ENCODE results near the gene AFAP1L2.

AFAP1L2 gene

GRCh38 chr10:114309364-114309651 is 95.0 kb downstream of the AFAP1L2 start:
- no peak for DNase-seq

- DNase-seq = no peak
Measured at GRCh38 chr10:114308531-114309363, 95.6 kb downstream of the AFAP1L2 start.

GRCh38 chr10:114307731-114308130 is 96.6 kb downstream of the AFAP1L2 start:
- DNase-seq = no peak

DNA sequence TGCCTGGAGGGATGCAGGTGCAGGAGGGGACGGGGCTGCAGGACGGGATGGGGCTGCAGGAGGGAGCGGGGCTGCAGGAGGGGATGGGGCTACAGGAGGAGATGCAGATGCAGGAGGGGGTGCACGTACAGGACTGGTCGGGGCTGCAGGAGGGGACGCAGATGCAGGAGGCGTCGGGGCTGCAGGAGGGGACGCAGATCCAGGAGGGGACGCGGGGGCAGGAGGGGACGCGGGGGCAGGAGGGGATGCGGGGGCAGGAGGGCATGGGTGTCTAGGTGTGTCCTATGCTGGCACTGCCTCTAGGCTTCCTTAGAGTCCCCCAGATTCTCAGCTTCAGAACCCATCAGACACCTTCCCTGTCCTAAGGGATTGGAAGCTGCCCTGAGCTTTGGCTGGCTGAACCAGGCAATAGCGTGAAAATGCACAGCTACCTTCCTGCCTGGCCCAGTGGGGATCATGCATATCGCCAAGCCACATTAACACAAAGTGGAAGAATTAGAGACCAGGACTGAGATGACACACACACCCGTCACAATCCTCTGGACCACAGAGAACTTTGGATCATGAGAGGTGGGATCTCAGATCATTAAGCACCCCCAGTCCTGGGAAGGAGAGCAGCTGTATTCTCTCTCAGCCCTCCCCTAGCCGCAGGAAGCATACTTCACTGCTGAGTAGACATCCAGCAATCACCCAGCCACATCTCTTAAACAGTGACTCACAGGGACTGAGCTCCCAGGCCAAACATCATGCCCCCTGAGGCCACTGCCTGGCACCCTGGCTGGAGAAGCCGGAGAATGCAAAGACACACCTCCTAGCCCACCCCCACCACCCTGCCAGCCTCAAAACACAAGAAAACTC is 98.0 kb downstream of the AFAP1L2 start:
- no peak for DNase-seq

DNA sequence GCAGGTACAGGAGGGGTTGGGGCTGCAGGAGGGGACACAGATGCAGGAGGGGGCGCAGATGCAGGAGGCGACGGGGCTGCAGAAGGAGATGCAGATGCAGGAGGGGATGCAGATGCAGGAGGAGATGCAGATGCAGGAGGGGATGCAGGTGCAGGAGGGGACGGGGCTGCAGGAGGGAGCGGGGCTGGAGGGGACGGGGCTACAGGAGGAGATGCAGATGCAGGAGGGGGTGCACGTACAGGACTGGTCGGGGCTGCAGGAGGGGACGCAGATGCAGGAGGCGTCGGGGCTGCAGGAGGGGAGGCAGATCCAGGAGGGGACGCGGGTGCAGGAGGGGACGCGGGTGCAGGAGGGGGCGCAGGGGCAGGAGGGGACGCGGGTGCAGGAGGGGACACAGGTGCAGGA is 98.8 kb downstream of the AFAP1L2 start:
- DNase-seq = no peak

- peak; percentile 34 to 71 (median 53) for DNase-seq
Measured at GRCh38 chr10:114304571-114305421, 99.5 kb downstream of the AFAP1L2 start.

GRCh38 chr10:114304017-114304570 is 100.2 kb downstream of the AFAP1L2 start:
- peak; percentile 79 to 85 (median 84) for DNase-seq

DNA sequence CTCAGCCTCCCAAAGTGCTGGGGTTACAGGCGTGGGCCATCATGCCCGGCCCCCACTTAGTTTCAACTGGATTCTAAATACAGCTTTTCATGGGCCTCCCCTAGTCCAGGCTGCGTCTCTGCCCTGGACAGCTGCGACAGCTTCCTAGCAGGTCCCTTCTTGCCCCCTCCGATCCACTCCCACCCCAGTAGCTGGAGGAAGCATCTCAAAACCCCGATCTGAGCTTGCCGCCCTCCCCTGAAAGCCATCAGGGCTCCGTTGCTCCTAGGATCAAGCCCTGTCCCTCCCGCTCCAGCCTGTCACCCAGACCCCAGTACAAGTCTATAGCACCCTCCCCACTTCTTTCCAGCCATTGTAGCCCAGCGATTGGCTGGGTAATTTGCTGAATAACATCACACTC is 100.7 kb downstream of the AFAP1L2 start:
- no peak for DNase-seq

GRCh38 chr10:114301951-114302710 is 102.2 kb downstream of the AFAP1L2 start:
- no peak for DNase-seq

DNA sequence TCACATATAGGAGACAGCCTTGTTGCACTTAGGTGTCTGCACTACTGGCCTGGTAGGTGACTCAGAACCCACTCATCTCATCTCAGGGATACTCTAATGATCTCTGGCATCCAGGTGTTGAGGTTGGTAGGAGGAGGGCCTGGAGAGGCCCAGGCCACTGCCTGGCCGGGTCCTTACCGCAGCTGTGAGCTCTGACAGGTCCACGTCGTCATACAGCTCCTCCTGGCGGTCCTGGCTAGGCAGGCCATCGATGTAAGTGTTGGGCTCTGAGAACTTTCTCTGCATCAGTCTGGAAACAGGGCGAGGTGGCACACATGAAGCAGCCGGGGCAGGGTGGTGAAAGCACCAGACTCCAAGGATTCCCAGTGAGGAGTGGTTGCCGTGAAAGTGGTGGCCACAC is 103.1 kb downstream of the AFAP1L2 start:
- DNase-seq = no peak

- no peak for DNase-seq
Measured at GRCh38 chr10:114300036-114300645, 104.2 kb downstream of the AFAP1L2 start.

DNA sequence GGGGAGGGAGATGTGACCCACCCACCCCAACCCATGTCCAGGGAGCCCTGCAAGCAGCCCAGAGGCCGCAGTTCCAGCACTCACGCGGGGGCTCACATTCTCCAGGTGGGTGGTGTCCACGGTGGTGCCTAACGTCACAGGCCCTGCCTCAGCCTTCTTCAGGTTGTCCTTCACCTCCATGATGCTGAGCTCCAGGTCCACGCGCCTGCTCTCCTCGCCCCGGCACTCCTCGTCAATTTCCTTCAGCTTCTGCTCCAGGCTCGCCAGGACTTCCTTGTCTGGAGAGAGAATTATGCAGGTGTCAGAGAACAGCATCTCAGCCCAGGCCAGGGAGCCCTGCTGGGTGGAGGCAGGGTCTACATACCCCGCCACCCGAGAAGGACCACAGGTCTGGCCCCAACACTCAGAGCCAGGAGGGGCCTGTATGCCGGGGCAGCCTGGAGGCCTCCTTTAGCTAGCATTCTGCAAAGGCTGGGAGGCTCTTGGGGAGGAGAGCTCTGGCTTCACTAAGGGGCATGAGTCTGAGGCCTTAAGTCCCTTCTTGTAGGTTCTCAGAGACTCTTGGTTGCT is 107.1 kb downstream of the AFAP1L2 start:
- no peak for DNase-seq

DNA sequence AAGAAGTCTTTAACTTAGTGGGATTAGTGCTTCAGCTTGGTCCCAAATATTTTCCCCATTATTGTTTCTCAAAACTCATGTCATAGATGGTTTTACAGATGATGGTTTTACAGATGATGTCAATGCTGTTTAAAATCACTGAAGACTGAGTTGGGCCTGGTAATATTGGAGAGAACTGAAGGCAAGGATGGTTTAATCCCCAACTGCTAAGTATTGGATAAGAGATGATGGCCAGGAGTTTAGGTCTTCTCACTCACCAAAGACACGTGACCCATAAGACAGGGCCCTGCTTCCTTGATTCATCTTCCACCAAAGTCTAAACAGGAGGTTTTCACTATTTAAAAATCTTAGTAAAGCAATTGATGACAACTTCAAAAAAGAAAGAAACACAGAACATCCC is 108.9 kb downstream of the AFAP1L2 start:
- no peak for DNase-seq

GRCh38 chr10:114294549-114294948 is 109.8 kb downstream of the AFAP1L2 start:
- no peak for DNase-seq

- no peak for DNase-seq
Measured at GRCh38 chr10:114293075-114293474, 111.2 kb downstream of the AFAP1L2 start.

DNA sequence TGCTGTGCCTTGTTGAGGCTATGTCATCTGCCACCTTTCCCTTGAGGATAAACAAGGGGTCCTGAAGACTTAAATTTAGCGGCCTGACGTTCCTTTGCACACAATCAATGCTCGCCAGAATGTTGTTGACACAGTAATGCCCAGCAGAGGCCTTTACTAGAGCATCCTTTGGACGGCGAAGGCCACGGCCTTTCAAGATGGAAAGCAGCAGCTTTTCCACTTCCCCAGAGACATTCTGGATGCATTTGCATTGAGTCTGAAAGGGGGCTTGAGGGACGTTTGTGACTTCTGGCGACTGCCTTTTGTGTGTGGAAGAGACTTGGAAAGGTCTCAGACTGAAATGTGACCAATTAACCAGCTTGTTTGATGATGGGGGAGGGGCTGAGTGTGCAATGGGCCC is 112.8 kb downstream of the AFAP1L2 start:
- no peak for DNase-seq

DNA sequence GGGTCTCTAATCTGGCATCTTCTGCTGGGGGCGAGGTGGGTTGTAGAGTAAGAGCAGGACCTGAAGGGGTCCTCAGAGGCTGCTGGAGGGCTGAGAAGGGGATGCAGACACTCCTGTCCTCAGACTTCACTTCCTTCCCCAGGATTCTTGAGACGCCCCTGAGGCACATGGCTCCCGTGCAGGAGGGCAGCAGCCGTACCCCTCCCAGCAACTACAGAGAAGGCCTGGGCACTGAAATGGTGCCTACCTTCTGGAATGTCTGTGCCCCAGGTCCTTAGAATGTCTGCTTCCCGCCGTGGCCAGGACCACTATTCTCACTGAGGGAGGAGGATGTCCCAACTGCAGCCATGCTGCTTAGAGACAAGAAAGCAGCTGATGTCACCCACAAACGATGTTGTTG is 113.2 kb downstream of the AFAP1L2 start:
- no peak for DNase-seq

DNA sequence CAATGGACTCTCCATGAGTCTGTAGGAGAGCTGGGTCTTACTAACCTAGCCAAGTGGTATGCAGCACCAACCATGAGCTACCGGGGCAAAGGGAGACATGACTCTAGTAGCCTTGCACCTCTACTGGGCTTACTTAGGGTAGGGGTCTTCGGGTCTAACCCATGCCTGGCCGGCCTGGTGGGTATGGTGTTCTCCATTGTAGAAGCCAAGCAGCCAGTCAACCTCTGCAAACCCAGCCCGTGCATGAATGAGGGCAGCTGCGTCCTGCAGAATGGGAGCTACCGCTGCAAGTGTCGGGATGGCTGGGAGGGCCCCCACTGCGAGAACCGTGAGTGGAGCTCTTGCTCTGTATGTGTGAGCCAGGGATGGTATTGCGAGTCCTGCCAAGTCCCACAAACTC is 114.3 kb downstream of the AFAP1L2 start:
- no peak for DNase-seq

DNA sequence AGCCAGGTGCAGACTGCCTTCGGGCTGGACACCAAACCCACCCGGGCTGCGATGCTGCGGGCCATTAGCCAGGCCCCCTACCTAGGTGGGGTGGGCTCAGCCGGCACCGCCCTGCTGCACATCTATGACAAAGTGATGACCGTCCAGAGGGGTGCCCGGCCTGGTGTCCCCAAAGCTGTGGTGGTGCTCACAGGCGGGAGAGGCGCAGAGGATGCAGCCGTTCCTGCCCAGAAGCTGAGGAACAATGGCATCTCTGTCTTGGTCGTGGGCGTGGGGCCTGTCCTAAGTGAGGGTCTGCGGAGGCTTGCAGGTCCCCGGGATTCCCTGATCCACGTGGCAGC is 115.2 kb downstream of the AFAP1L2 start:
- no peak for DNase-seq

DNA sequence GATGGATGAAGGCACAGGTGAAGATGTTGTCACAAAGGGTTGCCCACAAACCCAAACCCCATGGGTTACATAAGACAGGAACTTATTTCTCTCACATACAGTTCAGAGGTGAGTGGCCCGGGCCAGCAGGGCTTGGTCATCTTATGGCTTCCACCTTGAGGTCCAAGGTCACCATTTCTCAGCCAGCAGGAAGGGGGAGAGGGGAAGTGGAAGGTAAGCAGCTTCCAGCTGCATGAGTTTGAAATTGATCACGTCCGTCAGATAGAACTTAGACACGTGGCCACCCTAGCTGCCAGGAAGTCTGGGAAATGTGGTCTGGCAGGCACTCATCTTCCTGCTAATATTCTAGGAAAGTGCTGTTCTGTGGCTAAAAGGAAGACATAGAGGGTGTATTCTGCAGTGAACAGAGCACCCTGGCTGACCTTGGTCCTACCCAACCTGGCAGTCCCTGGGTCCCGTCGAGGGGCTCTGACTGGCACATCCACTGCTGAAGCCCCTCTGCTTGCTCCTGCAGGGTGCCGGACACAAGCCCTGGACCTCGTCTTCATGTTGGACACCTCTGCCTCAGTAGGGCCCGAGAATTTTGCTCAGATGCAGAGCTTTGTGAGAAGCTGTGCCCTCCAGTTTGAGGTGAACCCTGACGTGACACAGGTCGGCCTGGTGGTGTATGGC is 115.7 kb downstream of the AFAP1L2 start:
- DNase-seq = no peak

- DNase-seq = no peak
Measured at GRCh38 chr10:114286921-114287320, 117.4 kb downstream of the AFAP1L2 start.
